GM18511 (cell line): ENCODE measurements around the gene MAP3K5.

Source experiments
- ATAC-seq: cut with Tn5 transposase; IDR thresholded peaks from one replicate; pipeline ENCODE4 v1.9.1; 2021; ENCODE audit warnings: mild to moderate bottlenecking, moderate library complexity; ENCODE audit not compliant: unreplicated experiment

Gene MAP3K5

DNA sequence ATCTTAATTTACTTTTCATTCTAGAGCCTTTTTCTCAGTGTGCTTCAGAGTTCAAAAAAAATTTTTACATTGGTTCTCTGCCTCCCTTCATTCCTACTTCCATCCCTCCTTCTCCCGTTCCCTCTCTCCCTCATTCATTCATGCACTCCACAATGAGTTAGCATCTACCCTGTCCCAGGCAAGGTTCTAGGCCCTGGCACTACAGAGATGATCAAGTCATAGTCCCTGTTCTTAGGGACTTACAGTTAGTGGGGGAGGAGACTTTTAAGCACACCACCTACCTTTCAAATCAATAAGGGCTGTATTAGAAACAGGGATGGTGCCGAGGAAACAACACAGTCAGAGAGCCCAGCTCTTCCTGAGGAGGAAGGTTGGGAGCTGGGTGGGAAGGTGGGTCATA lies 40.3 kb downstream of the MAP3K5 start:
- ATAC-seq: no peak

DNA sequence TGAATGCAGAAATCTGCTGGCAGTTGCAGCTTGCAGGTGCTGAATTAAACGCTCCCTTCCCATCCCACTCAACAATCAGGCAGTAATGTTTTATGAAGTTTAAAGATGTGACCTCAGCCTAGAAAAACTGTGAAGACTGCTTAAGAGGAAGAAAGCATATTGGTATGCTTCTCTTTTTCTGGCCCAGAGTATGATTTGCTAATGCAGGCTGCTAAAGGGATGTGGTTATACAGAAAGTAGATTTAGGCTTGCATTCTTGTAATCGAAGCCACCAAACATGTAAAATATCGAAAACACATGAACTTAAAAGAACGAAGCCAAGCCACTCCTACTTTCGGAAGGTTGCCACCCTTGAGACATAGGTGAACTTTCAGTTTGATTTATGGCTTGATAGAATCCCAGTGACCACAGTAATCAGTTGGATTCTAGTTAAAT lies 40.7 kb downstream of the MAP3K5 start:
- peak; percentile 97 for ATAC-seq

DNA sequence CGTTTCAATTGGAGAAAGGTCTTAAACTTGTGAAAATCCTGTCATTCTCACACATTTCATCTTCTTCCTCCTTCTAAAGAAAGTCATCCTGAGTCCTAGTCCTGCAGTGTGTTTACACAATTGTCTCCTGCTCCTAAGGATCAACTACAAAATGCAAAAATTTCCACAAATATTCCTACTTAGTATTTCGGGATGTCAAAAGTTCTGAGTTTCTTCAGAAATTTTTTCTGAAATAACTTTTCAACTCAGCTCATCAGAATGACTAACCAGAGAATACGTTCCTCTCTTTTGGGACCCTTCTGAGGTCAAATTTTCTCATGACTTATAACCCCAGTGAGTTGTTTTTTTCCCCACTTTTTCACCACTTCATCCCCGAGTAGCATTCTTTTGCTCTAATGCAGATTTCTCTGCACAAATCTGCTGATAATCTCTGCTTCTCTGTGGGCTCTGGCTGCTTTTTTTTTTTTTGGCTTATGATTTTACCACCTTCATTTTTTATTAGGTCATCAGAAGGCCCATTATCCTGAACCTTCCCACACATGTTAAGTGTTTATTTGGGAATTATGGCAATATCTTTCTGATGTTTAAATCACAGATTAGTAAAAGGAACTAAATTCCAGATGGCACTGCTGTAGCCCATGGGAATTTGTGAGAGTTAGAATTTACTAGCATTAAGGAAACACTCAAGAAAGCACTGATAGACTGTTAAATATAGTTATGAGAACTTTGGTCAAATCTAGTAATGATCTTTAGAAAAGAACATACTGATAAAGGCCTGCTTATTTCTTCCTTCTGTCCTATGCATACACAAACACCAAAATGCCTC lies 41.4 kb downstream of the MAP3K5 start:
- peak; percentile 27 for ATAC-seq

DNA sequence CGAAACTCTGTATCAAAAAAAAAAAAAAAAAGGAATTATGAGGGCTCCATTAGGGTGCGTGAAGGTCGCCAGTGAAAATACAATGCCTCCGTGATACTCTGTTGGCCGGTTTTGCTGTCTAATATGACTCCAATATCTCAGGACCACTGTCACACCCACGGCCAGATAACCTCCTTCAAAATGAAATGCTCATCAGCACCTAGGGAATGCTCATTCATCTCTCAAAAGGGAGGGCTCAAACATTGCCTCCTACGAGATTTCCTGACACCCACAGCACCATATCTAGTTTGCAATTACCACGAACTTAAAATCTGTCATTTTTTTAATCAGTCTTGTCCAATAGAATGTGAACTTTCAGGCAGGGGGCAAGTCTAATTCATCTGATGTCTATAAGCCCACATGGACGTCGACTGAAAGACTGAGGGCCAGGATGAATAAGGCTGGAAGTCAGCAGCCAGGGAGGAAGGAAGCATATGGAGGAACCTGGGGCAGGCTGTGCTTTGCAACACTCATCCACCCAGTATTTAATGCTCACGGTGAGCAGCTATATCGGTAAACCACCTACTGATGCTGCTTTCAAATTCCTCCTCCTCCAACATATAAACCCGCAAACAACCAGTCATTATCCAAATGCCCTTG lies 42.8 kb downstream of the MAP3K5 start:
- no peak for ATAC-seq

DNA sequence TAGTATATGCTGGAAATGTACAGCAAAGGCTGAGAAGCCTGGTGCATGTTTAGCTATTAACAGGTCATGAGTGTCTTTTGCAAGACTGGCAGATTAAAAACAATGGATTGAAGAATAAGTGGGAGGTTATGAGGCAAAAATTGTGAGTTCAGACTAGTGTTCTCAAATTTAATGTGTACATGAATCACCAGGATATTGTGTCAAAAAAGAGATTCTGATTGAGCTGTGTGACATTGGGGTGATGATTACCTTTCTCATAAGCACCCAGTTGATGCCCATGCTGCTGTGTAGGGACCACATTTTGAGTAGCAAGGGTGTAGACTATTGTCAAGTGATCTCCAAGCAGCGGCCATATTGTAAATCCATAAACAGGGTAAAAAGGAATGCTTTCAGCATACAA lies 44.8 kb downstream of the MAP3K5 start:
- ATAC-seq: no peak

DNA sequence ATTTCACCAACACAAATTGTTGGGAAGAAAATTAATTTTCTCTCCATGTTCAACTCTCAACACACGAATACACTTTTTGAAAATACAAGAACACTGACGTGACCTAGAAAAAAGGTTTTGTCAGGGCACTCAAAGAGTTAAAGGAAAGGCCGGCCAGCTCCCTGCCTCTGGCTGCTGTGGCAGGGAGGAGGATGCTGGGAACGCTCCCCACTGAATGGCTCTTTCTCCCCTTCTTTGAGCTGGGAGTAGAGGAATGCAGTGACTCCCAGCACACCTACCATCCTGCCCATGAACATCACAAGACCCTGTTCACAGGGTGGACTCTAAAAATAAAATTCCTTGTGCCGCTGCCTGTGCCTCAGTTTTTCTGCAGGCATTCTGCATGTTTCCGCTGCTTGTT lies 47.0 kb downstream of the MAP3K5 start:
- no peak for ATAC-seq

DNA sequence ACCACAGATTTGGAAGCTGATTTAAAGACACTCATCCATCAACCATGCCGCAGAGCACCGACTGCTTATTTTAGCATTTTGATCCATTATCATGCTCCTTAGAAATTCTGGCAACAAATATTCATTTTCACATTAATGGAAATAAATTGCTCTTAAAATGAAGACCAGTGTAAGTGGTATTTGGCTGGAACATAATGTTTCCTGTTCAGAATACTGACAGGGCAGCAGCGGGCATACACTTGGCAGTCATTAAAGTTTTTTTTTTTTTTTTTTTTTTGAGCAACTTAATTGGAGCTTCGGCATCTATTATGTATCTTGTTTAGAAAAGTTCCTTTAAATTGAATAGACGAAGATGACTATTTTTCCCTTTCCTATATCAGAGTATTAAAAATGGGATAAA lies 47.4 kb downstream of the MAP3K5 start:
- ATAC-seq: no peak

DNA sequence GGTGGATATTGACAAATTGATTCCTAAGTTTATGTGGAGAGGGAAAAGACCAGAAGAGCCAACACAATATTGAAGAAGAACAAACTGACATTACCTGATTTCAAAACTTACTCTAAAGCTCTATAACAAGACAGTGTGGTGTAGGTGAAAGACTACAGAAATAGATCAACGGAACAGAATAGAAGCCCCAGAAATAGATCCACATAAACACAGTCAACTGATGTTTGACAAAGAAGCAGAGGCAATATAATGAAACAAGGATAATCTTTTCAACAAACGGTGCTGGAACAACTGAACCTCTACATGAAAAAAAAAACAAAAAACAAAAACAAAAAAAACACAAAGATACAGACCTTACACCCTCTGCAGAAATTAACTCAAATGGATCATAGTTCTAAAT lies 50.2 kb downstream of the MAP3K5 start:
- ATAC-seq: no peak

DNA sequence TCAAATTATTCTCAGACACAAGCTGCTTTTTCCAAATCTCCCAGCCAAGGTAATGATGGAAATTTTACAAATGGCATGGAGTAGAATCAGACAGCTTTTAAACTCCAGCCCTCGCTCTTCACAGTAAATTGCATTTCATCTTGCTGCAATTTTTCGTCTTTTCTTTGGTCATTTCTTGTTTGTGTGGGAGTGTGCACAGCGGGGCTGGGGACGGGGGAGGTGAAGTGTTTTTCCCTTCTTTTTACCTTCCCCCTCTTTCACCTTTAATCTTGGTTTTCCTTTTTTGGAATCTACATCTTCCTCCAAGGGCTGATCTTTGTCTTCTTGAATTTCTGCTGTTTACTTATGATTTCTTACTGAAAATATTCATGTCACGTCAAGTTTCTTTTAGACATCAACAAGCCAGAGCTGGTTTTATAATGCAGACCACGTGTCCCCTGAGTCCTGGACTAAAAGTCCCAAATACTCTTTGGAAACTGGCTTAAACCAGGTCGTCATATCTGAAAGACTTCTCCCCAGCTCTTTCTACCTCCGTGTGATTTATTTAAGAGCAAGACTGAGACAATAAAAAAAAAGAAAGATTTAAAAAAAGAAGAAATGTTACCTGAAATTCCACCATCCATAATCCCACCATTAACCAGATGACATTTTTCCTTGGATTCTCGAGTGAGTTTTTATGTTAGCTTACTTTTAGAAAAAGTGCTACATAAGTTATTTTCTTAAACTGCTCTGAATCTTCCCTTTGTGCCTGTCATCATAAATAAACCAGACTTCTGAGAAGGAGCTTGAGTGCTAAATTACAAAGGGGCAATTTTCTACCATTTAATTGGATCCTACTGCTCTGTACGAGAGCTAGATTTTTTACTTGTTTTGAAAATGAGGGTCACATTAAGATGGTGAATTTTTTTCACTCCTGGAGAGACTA lies 52.0 kb downstream of the MAP3K5 start:
- ATAC-seq: no peak

DNA sequence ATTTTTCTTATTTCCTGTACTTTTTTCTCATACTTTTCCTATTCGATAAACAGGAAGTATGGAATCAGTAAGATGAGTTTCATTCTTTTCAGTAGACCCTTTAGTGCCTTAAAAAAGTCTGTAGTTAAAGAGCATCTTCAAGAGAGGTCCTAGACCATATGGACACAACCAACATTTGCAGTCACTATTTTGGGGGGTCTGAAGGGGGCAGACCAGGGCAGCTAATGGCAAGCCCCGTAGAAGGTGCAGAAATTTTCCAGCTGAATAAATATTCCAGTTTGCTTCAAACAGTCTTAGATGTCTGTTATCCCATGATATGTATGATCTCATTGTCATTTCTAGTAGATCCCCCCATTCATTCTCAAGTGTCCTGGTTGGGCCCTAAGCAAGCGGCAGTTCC lies 52.8 kb downstream of the MAP3K5 start:
- ATAC-seq: no peak

DNA sequence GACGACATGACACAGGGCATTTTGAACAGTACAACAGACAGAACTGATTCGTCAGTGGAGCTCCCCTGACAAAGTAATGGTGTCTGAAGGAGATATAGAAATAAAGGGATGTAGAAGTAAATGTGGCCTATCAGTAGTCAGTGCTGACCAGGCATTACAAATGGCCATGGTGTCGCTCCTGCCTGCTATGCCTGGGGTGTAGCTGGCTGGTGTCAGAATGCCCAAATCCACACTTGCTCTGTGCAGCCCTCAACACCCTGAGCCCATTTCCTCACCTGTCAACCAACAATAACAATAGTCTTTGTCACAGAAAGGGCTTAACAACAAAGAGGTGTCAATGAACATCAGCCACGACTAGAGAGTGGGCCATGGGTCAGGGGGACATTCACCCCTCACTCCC lies 53.2 kb downstream of the MAP3K5 start:
- no peak for ATAC-seq

DNA sequence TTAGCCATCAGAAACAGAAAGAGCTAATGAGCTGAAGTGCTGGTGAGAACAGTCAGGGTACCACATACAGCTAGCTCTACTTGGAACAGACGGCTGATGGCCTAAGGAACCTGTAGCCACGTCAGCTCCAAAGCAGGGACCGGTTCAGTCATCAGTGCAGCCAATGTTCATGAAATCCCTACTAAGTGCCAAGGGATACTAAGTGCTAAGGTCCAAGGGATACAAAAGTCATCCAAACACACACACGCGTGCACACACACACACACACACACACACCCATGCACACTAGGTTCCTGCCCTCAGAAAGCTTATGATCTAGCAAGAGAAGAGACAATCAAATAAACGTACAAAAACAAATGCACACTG lies 53.6 kb downstream of the MAP3K5 start:
- no peak for ATAC-seq

DNA sequence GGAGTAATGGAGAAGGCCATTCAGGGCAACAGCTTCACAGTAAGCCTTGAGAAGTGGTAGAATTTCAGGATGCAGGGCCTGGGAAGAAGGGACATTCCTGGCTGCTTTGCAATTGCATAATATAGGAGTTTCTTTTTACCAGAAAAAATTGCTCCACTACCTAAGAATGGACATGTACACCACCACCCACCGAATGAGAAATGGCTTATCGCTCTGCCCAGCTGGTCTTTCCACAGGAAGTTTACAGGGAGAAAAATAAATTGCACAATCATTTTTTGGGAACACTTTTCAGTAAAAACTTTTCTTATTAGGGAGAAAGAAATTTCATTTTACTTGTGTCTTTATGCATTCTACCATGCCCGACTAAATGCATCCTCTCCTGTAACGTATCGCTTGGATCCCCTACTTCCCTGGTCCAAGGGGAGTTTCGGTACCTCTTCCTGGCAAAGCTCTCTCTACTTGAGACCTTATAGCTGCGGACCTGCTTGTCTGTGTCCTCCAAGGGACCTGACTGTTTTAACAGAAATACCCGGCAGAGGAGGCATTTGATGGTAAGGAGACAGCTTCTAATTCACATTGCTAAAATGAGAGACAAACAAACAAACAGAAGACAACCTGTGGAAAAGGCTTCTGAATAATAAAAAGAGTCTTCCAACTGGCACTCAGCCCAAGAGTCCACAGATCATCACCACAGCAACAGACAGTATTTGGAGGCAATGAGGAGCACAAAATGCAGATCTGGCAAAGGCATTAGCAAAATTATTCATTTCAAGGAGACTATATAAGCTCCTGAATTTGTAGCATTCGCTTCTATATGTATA lies 54.2 kb downstream of the MAP3K5 start:
- ATAC-seq: no peak

DNA sequence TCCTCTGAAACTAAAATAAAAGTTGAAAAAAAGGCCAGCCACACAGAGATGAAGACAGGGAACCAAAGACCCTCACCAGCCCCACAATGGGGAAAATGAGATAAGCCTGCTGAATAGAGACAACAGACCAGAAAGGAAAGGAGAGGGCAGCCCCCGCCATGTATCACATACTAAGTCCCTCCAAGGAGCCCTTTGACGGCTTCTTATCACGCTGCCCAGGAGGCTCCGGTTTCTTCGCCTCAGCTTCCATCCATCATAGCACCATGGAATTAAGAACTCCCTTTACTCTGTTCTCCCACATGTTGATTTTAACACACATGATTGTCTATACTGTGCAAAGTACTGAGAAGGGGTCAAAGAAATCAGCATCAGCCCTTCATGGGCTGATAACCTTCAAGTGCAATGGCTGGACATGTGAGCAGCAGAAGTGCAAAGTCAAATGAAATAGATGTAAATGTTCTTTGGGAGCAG lies 54.9 kb downstream of the MAP3K5 start:
- no peak for ATAC-seq

DNA sequence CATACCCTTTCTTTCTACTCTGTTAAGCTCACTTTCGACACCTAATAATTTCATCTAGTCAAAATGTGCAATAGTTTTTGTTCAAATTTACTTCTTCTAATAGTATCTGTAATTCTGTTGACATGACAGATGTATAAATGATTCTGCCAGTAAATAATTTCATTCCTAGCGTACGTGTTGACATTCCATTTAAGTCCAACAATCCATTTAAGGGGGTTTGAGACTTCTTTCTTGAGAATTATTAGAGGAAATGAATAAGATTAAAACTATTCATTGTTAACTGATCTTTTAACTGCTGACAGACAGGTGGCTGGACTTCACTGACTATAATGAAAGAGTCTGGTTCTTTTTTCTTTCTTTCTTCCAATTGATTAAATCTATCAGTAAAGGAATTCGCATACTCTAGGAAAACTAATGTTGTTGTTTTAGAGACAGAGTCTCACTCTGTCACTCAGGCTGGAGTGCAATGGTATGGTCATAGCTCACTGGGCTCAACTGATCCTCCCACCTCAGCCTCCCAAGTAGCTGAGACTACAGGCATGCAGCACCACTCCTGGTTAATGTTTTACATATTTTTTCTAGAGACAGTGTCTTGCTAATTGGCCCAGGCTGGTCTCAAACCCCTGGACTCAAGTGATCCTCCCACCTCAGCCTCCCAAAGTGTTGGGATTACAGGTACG lies 55.9 kb downstream of the MAP3K5 start:
- ATAC-seq: peak; percentile 58

DNA sequence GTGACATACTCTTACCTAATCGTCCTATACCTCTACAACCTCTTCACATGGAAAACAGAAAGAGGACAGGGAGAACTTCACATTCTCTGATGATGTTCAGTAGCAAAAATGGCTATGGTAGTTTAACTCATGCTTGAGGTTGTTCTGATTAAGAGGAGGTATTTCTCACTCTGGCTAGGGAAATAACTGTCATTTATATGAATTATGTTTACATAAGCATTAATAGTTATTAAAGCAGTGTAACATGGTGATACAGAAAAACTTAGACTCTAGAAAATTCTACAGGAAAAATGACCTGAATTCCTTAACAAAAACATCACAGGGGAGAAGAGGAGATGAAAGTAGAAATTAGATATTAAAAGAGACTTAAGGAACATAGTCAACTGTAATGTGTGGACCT lies 57.3 kb downstream of the MAP3K5 start:
- no peak for ATAC-seq

DNA sequence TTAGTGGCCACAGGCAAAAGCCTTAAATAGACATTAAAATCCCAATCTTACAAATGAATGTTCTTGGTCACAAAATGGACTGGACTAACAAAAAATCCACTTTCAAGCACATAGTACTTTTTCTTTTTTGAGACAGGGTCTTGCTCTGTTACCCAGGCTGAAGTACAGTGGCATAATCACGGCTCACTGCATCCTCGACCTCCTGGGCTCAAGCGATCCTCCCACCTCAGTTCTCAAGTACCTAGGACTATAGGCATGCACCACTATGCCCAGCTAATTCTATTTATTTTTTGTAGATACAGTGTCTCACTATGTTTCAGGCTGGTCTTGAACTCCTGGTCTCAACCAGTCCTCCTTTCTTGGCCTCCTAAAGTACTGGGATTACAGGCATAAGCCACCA lies 59.4 kb downstream of the MAP3K5 start:
- no peak for ATAC-seq

DNA sequence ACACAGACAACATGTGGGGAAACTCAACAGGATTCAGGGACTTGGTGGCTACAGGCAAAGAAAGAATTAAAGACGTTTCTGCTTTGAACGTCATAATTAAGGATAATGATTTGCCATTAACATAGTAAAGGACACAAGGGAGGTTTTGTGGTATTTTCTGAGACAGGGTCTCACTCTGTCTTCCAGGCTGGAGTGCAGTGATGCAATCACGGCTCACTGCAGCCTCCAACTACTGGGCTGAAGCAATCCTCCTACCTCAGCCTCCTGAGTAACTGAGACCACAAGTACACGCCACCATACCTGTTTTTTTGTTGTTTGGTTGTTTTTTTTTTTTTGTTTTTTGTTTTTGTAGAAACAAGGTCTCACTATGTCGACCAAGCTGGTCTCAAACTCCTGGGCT lies 62.4 kb downstream of the MAP3K5 start:
- no peak for ATAC-seq

DNA sequence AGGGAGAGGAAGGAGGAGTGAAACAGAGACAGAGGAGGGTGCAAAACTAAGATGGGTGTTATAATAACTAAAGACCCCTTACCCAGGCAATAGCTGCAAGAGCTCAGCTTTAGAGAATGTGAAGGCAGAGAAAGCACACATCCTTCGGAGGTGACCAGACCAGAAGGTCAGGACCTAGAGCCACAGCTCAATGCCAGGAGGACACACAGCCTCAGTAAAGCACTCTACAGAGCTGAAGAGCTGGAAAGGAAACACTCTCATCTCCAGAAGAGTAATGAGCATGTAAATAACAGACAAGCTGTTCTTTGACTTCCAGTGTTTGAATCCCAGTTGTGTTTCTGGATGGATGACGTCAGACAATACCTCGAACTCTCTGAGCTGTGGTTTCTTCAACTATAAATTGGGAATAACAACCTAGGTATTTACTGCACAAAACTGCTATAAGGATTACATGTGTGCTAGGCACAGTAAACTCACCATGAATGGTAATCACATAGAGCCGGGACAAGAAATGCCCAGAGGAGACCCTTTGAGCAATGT lies 63.2 kb downstream of the MAP3K5 start:
- ATAC-seq: no peak
